ENCODE results near the gene C1orf159.
A peak's percentile ranks its signal among the peaks of the same experiment; 100 is the strongest.

C1orf159 gene

GRCh38 chr1:1071486-1072298, 44.2 kb downstream of the C1orf159 start:
- no peak overlapping the region for H2AK5ac ChIP-seq (ENCODE audit: low read length, severe bottlenecking)

DNA sequence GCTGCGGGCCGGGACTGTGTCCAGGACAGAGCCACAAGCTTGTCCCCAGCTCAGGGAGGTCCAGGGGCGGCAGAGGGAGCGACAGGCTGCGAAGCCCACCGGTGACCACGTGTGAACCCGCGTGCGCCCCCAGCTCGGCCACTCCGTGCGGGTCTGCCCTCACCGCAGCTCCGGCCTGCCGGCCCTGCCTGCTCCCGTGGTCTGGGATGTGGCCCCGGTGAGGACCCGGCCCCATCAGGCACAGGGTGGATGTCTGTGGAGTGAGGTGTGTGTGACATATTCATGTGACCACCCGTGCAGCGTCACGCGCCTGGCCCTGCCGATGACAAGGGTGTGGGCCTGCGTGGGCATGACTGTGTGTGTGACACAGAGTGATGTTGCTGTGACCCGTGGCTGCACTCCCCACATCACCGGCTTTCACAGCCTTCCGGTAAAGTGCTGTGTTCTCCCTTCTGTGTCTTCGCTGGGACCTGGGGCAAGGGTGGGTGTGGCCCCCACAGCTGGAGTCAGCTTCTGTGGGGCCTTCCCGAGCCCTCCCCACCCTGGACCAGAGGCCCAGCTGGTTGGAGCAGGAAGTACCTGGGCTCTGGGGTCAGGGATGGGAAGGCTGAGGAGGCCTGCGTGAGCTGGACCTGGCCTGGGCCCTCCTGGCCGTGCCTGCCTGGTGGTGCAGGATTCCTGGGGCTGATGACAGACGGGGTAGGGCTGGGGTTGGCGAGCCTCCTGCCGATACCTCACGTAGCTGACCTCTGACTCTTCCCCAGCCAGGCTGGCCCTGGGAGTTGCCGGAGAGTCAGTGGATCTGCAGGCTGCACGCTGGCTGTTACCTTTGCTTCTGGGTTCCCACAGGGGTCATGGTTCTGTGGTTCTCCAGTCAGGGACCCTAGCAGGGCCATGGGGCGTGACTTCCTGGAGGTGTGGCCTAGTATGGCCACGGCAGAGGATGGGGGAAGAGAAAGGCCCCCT, 45.9 kb downstream of the C1orf159 start:
- H3K27me3 ChIP-seq (ENCODE audit: control insufficient read depth in 1 of 2, insufficient read depth in 1 of 2, low read length in 2 of 2) = peaks cover 0 to 62% of the 10 kb centered on the region in 2 experiments
- no peak overlapping the region for H2BK5ac ChIP-seq (ENCODE audit: low read depth, low read length, poor library complexity, severe bottlenecking)
- H4K91ac ChIP-seq (ENCODE audit: low read length) = peak overlapping the region; percentile 65
- peak overlapping the region; percentile 87 for H3K4me2 ChIP-seq (ENCODE audit: low read length, poor library complexity, severe bottlenecking)
- peak overlapping the region; percentile 64 for H2AFZ ChIP-seq (ENCODE audit: low read depth, low read length)
- H3K4ac ChIP-seq (ENCODE audit: low read depth in 1 of 2, low read length in 2 of 2) = no peak overlapping the region
- no peak overlapping the region for H3K18ac ChIP-seq (ENCODE audit: low read depth in 1 of 2, low read length in 2 of 2)
- 75% methylated on average over 40 of the region's 40 CpGs for WGBS
- peaks cover 0 to 12% of the 10 kb centered on the region in 2 experiments for H3K36me3 ChIP-seq (ENCODE audit: control insufficient read depth in 1 of 2, insufficient read depth in 2 of 2, low read depth in 1 of 2, low read length in 2 of 2)
- peak overlapping the region; percentile 75 for H4K8ac ChIP-seq (ENCODE audit: low read length)
- H2AK5ac ChIP-seq (ENCODE audit: low read length, severe bottlenecking) = no peak overlapping the region
- no peak overlapping the region for H3K27ac ChIP-seq (ENCODE audit: low read length, poor library complexity, severe bottlenecking)
- no peak overlapping the region for H3K4me3 ChIP-seq (ENCODE audit: insufficient read depth in 1 of 2, low read depth in 1 of 2, low read length in 2 of 2)
- peak overlapping the region in 1 of 2 experiments; percentile 32 for H2BK12ac ChIP-seq (ENCODE audit: low read length in 2 of 2)
- H3K4me1 ChIP-seq (ENCODE audit: control insufficient read depth, insufficient read depth, low read depth, low read length) = peaks cover 37% of the 10 kb centered on the region
- no peak overlapping the region for H2BK15ac ChIP-seq (ENCODE audit: low read depth, poor library complexity, severe bottlenecking)
- peak overlapping the region; percentile 24 for H2BK120ac ChIP-seq (ENCODE audit: low read depth, low read length)
- no peak overlapping the region for H3K14ac ChIP-seq (ENCODE audit: low read length in 2 of 2)
- no peak for DNase-seq
- H3K9ac ChIP-seq (ENCODE audit: low read length) = no peak overlapping the region
- peaks cover 1% of the 10 kb centered on the region for H3K79me1 ChIP-seq (replicated peaks; ENCODE audit: low read length, poor library complexity, severe bottlenecking)
- no peak overlapping the region for H3K23ac ChIP-seq (ENCODE audit: low read length in 2 of 2)
- no peaks in the 10 kb centered on the region for H3K9me3 ChIP-seq (ENCODE audit: control insufficient read depth, low read length)

More at GRCh38 chr1:1071486-1072298, 44.2 kb downstream of the C1orf159 start:
- Histone ChIP-seq H3K36me3 (ENCODE audit: control insufficient read depth in 1 of 2, insufficient read depth in 2 of 2, low read depth in 1 of 2, low read length in 2 of 2) (peaks cover 0 to 12% of the 10 kb centered on the region in 2 experiments), H4K91ac (ENCODE audit: low read length) (no peak overlapping the region), H3K4me1 (ENCODE audit: control insufficient read depth, insufficient read depth, low read depth, low read length) (peaks cover 33% of the 10 kb centered on the region), H3K14ac (ENCODE audit: low read length in 2 of 2) (no peak overlapping the region), H3K18ac (ENCODE audit: low read depth in 1 of 2, low read length in 2 of 2) (no peak overlapping the region), H3K4me3 (ENCODE audit: insufficient read depth in 1 of 2, low read depth in 1 of 2, low read length in 2 of 2) (peak overlapping the region in 1 of 2 experiments; percentile 15), H2BK12ac (ENCODE audit: low read length in 2 of 2) (no peak overlapping the region), H3K23ac (ENCODE audit: low read length in 2 of 2) (no peak overlapping the region), H2BK120ac (ENCODE audit: low read depth, low read length) (no peak overlapping the region), H2BK5ac (ENCODE audit: low read depth, low read length, poor library complexity, severe bottlenecking) (no peak overlapping the region), H3K9ac (ENCODE audit: low read length) (no peak overlapping the region), H3K27me3 (ENCODE audit: control insufficient read depth in 1 of 2, insufficient read depth in 1 of 2, low read length in 2 of 2) (peaks cover 0 to 53% of the 10 kb centered on the region in 2 experiments), H3K79me1 (replicated peaks; ENCODE audit: low read length, poor library complexity, severe bottlenecking) (peaks cover 1% of the 10 kb centered on the region), H3K4me2 (ENCODE audit: low read length, poor library complexity, severe bottlenecking) (no peak overlapping the region), H2AFZ (ENCODE audit: low read depth, low read length) (no peak overlapping the region), H3K9me3 (ENCODE audit: control insufficient read depth, low read length) (no peaks in the 10 kb centered on the region), H4K8ac (ENCODE audit: low read length) (no peak overlapping the region), H3K27ac (ENCODE audit: low read length, poor library complexity, severe bottlenecking) (no peak overlapping the region), H3K4ac (ENCODE audit: low read depth in 1 of 2, low read length in 2 of 2) (no peak overlapping the region), H2BK15ac (ENCODE audit: low read depth, poor library complexity, severe bottlenecking) (no peak overlapping the region)
- no peak for DNase-seq
- WGBS = 88% methylated on average over 54 of the region's 56 CpGs

DNA sequence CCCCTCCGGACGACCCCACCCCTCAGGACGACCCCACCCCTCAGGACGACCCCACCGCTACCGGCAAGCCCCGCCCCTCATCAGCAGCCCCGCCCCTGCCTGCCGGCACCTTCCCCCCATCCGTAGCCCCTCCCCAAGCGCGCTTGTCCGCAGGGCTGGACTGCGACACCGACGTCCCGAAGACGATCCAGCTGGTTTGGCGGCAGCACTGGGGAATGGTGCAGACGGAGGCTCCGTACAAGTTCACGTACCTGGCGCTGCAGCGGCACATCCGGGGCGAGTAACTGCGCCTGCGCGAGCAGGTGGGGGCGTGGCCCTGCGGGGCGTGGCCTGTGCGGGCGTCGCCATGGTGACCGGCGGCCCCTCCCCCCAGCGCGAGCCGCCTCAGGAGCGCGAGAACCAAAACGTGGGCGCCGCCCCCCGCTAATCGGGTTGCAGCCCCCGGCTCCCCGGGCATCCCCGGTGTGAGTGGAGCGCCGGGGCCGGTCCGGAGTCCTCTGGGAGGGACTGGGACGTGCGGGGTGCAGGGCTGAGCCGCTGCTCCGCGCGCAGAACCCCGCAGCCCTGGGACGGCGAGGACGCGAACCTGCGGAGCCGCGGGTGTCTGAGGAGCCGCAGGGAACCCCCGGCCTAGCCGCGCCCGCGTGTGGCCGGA, 46.7 kb downstream of the C1orf159 start:
- H3K4me1 ChIP-seq (ENCODE audit: control insufficient read depth, insufficient read depth, low read depth, low read length) = peaks cover 37% of the 10 kb centered on the region
- peak overlapping the region; percentile 97 for H4K8ac ChIP-seq (ENCODE audit: low read length)
- H3K27ac ChIP-seq (ENCODE audit: low read length, poor library complexity, severe bottlenecking) = no peak overlapping the region
- H3K9me3 ChIP-seq (ENCODE audit: control insufficient read depth, low read length) = no peaks in the 10 kb centered on the region
- peak overlapping the region; percentile 93 to 97 for H3K18ac ChIP-seq (ENCODE audit: low read depth in 1 of 2, low read length in 2 of 2)
- no peak overlapping the region for H2BK5ac ChIP-seq (ENCODE audit: low read depth, low read length, poor library complexity, severe bottlenecking)
- H3K4me2 ChIP-seq (ENCODE audit: low read length, poor library complexity, severe bottlenecking) = peak overlapping the region; percentile 87
- H3K14ac ChIP-seq (ENCODE audit: low read length in 2 of 2) = peak overlapping the region in 1 of 2 experiments; percentile 86
- 7% methylated on average over 67 of the region's 75 CpGs for whole genome bisulfite sequencing
- H3K79me1 ChIP-seq (replicated peaks; ENCODE audit: low read length, poor library complexity, severe bottlenecking) = peaks cover 1% of the 10 kb centered on the region
- peak overlapping the region; percentile 24 for H2BK120ac ChIP-seq (ENCODE audit: low read depth, low read length)
- no peak overlapping the region for H3K23ac ChIP-seq (ENCODE audit: low read length in 2 of 2)
- H2AFZ ChIP-seq (ENCODE audit: low read depth, low read length) = peak overlapping the region; percentile 95
- H3K4ac ChIP-seq (ENCODE audit: low read depth in 1 of 2, low read length in 2 of 2) = peak overlapping the region in 1 of 2 experiments; percentile 38
- H2BK12ac ChIP-seq (ENCODE audit: low read length in 2 of 2) = no peak overlapping the region
- peak overlapping the region; percentile 82 for H4K91ac ChIP-seq (ENCODE audit: low read length)
- peaks cover 0 to 12% of the 10 kb centered on the region in 2 experiments for H3K36me3 ChIP-seq (ENCODE audit: control insufficient read depth in 1 of 2, insufficient read depth in 2 of 2, low read depth in 1 of 2, low read length in 2 of 2)
- no peak overlapping the region for H2AK5ac ChIP-seq (ENCODE audit: low read length, severe bottlenecking)
- no peak overlapping the region for H2BK15ac ChIP-seq (ENCODE audit: low read depth, poor library complexity, severe bottlenecking)
- no peak overlapping the region for H3K9ac ChIP-seq (ENCODE audit: low read length)
- peaks cover 0 to 58% of the 10 kb centered on the region in 2 experiments for H3K27me3 ChIP-seq (ENCODE audit: control insufficient read depth in 1 of 2, insufficient read depth in 1 of 2, low read length in 2 of 2)
- peak overlapping the region; percentile 63 to 91 for H3K4me3 ChIP-seq (ENCODE audit: insufficient read depth in 1 of 2, low read depth in 1 of 2, low read length in 2 of 2)
- DNase-seq = peak; percentile 53
